Heart left ventricle (tissue), 16 donors: ENCODE data around the gene HSD11B2. TPM values are rescaled to one million over a fixed set of nuclear protein-coding genes. Genes with fewer than 3 reads are reported as not detected.
A peak's percentile ranks its signal among the peaks of the same experiment; 100 is the strongest.

Source experiments
- ATAC-seq, 4 donors: fragments of 200-7000 bp; cut with Tn5 transposase; one replicate each; pipeline ENCODE4 v1.9.1; 2020 to 2022; ENCODE audit warnings: moderate library complexity in 4 of 4, mild to moderate bottlenecking in 3 of 4, moderate number of reproducible peaks in 1 of 4
- DNase-seq, 5 donors: peaks; one replicate each; pipeline ENCODE4 v3.0.0-alpha.2; 2020
- H3K27ac ChIP-seq, 12 donors: fragments of 200-600 bp; sonication (generic) in 4 of 12; one replicate each; pipeline versions ENCODE4 v1.5.0 to v1.8.0; 2016 to 2022; ENCODE audit warnings: mild to moderate bottlenecking in 2 of 12
- H3K27me3 ChIP-seq, 9 donors: fragments of 200-600 bp; sonication (generic) in 2 of 9; one replicate each; pipeline versions ENCODE4 v1.5.1 to v1.8.0; 2016 to 2022; ENCODE audit warnings: mild to moderate bottlenecking in 3 of 9
- H3K36me3 ChIP-seq, 9 donors: fragments of 200-600 bp; sonication (generic) in 2 of 9; one replicate each; pipeline versions ENCODE4 v1.5.0 to v1.8.0; 2018 to 2022; ENCODE audit warnings: mild to moderate bottlenecking in 2 of 9
- H3K4me1 ChIP-seq, 12 donors: fragments of 200-600 bp; sonication (generic) in 4 of 12; one replicate each; pipeline versions ENCODE4 v1.5.0 to v1.8.0; 2016 to 2022; ENCODE audit warnings: mild to moderate bottlenecking in 3 of 12
- H3K4me3 ChIP-seq, 12 donors: fragments of 200-600 bp; sonication (generic) in 4 of 12; one replicate each; pipeline versions ENCODE4 v1.5.0 to v1.8.0; 2017 to 2022; ENCODE audit warnings: mild to moderate bottlenecking in 9 of 12, moderate library complexity in 4 of 12
- H3K9me3 ChIP-seq, 12 donors: fragments of 200-600 bp; sonication (generic) in 4 of 12; one replicate each; pipeline versions ENCODE4 v1.5.0 to v1.8.0; 2016 to 2022; ENCODE audit warnings: mild to moderate bottlenecking in 1 of 12
- CTCF ChIP-seq, 12 donors: fragments of 200-600 bp; sonication (generic) in 4 of 12; IDR thresholded peaks; one replicate each; pipeline versions ENCODE4 v1.5.0 to v1.8.0; 2018 to 2022; ENCODE audit warnings: antibody characterized with exemption in 12 of 12, mild to moderate bottlenecking in 5 of 12
- POLR2A ChIP-seq, 2 donors: fragments of 450-650 bp; IDR thresholded peaks; one replicate each; pipeline ENCODE4 v1.6.1; 2017; ENCODE audit warnings: antibody characterized with exemption in 2 of 2, mild to moderate bottlenecking in 2 of 2, moderate library complexity in 2 of 2
- WGBS, 4 donors: extraction: QIAGEN DNeasy Blood & Tissue Kit in 2 of 4; methylation state at CpG; one replicate each; pipeline versions ENCODE4 v1.1.5 to v1.1.7; 2013 to 2018; 5-methylcytosine and 5-hydroxymethylcytosine counted together
- intact Hi-C, 10 donors: fragments of 100-400 bp; cut with DNase I; formaldehyde crosslinking; loops; one replicate each; pipeline versions ENCODE4 v1.11.1 to v1.14.2; 2022
- polyA plus RNA-seq, 2 donors: library from polyadenylated mRNA; stranded (reverse); fragments of 200-250 nt; gene quantifications; one replicate each; pipeline ENCODE4 v1.2.3, GENCODE V29; 2013
- total RNA-seq, 9 donors: library from RNA; depleted of rRNA in 2 of 9; stranded (reverse); fragments of >200 nt in 2 of 9; fragmentation: NEBNext Ultra II Directional in 3 of 9; extraction: Animal tissue kit (Norgen Biotek cat#: 25700) in 3 of 9; gene quantifications; one replicate each; pipeline versions ENCODE4 v1.1.0 to v1.2.4, GENCODE V29; 2016 to 2023
- donor health status: ischemic (EF 13 %, LVEDD 7.1; RV severe dilation, severe dysfunction).
- donor health status: healthy with polysubstance abuse.
- donor health status: DM: no; HTN: yes; CAD: no.
- donor health status: DM: no; HTN: no; CAD: no.
- donor health status: ischemic (EF 25% LVEDD 6.9; RV normal size, moderate dysfunction).
- donor health status: ischemic (EF 25% LVEDD 5.7; RV mildly dilated, moderate dysfunction).
- donor health status: healthy.
- donor health status: DM: yes; HTN: yes; CAD: no.
- donor health status: ischemic (EF 35%, LVEDD 5.7; RV mildly dilated, moderate dysfunction).
- donor health status: nonischemic (EF 11% LVEDD 7.7; RV severe dilation, severe dysfunction).
- donor health status: DM: yes; HTN: yes; CAD: no.
- donor health status: PGD.
- donor health status: ischemic (EF 29% LVEDD 5.4; RV normal size, mild dysfunction).
- donor health status: nonischemic (EF 23%, LVEDD 6.1; RV moderate dilation, normal function).

Gene HSD11B2
- total and polyA plus RNA-seq, 11 donors = 0.15 to 1.00 (median 0.39) TPM; not detected in 1

GRCh38 chr16:67400901-67401300 lies 30.0 kb upstream of the HSD11B2 start:
- no peak overlapping the region for H3K4me3 ChIP-seq
- WGBS, 4 donors = 92 to 97% (median 96%) methylated on average over 13 to 14 of the region's 14 CpGs
- intact Hi-C loops = no loop called here
- no peaks in the 10 kb centered on the region for H3K9me3 ChIP-seq
- DNase-seq (no peak), ATAC-seq (no peak)
- H3K27ac ChIP-seq = no peak overlapping the region
- H3K4me1 ChIP-seq = peaks cover 4 to 49% (median 25%) of the 10 kb centered on the region in 12 donors
- H3K27me3 ChIP-seq = peaks cover 0 to 2% (median 0%) of the 10 kb centered on the region in 9 donors
- H3K36me3 ChIP-seq = no peaks in the 10 kb centered on the region
- TF ChIP-seq POLR2A (IDR thresholded peaks at IDR 0.05) (no peak), CTCF (IDR thresholded peaks at IDR 0.05) (no peak)

GRCh38 chr16:67403976-67404555 lies 26.9 kb upstream of the HSD11B2 start:
- DNase-seq (no peak), ATAC-seq (no peak)
- no peak overlapping the region for H3K4me3 ChIP-seq
- TF ChIP-seq POLR2A (IDR thresholded peaks at IDR 0.05) (no peak), CTCF (IDR thresholded peaks at IDR 0.05) (no peak)
- no peaks in the 10 kb centered on the region for H3K36me3 ChIP-seq
- intact Hi-C loops = no loop called here
- H3K27ac ChIP-seq = no peak overlapping the region
- WGBS, 4 donors = 74 to 79% (median 78%) methylated on average over 11 to 12 of the region's 12 CpGs
- H3K27me3 ChIP-seq = no peaks in the 10 kb centered on the region
- H3K9me3 ChIP-seq = no peaks in the 10 kb centered on the region
- H3K4me1 ChIP-seq = peaks cover 2 to 41% (median 23%) of the 10 kb centered on the region in 12 donors

- Histone ChIP-seq H3K27me3 (no peaks in the 10 kb centered on the region), H3K9me3 (no peaks in the 10 kb centered on the region), H3K27ac (no peak overlapping the region), H3K36me3 (no peaks in the 10 kb centered on the region), H3K4me1 (peaks cover 0 to 34% (median 18%) of the 10 kb centered on the region in 12 donors), H3K4me3 (no peak overlapping the region)
- ATAC-seq (no peak), DNase-seq (no peak)
- intact Hi-C loops = no loop called here
- WGBS, 4 donors = 95 to 97% (median 96%) methylated on average over 5 of the region's 5 CpGs
- TF ChIP-seq CTCF (IDR thresholded peaks at IDR 0.05) (no peak), POLR2A (IDR thresholded peaks at IDR 0.05) (no peak)
Observed at GRCh38 chr16:67404740-67405226, 26.1 kb upstream of the HSD11B2 start.

- DNase-seq (no peak), ATAC-seq (no peak)
- Histone ChIP-seq H3K4me1 (peaks cover 0 to 33% (median 18%) of the 10 kb centered on the region in 12 donors), H3K9me3 (no peaks in the 10 kb centered on the region), H3K4me3 (no peak overlapping the region), H3K36me3 (no peaks in the 10 kb centered on the region), H3K27me3 (no peaks in the 10 kb centered on the region), H3K27ac (peak overlapping the region in 5 of 12 donors; percentile 72 to 87 (median 75))
- TF ChIP-seq POLR2A (IDR thresholded peaks at IDR 0.05) (no peak), CTCF (IDR thresholded peaks at IDR 0.05) (no peak)
- intact Hi-C loops = no loop called here
- 89 to 96% (median 93%) methylated on average over 8 of the region's 8 CpGs for WGBS, 4 donors
Observed at GRCh38 chr16:67405336-67405735, 25.6 kb upstream of the HSD11B2 start.
